GM23248 (cell line): ENCODE results near the gene RBKS. TPM values are rescaled to one million over a fixed set of nuclear protein-coding genes. Genes with fewer than 3 reads are reported as not detected.

Experiments
- DNase-seq: peaks from one replicate; pipeline ENCODE4 v3.0.0-alpha.2; 2015
- H2AFZ ChIP-seq: fragments of 200-600 bp; sonication (generic); 2 replicates; pipeline ENCODE4 v1.6.1; 2016; ENCODE audit warnings: antibody characterized with exemption
- H3F3A ChIP-seq: fragments of 200-600 bp; sonication (generic); 2 replicates; pipeline ENCODE4 v1.6.1; 2016; ENCODE audit warnings: mild to moderate bottlenecking, antibody characterized with exemption, mixed run types; ENCODE audit not compliant: insufficient read depth
- H3K27ac ChIP-seq: fragments of 200-600 bp; sonication (generic); 2 replicates; pipeline ENCODE4 v1.5.1; 2016; ENCODE audit warnings: mild to moderate bottlenecking
- H3K27me3 ChIP-seq: fragments of 200-600 bp; sonication (generic); replicated peaks from 2 replicates; pipeline ENCODE4 v1.6.1; 2016; ENCODE audit warnings: mild to moderate bottlenecking; ENCODE audit not compliant: insufficient read depth
- H3K36me3 ChIP-seq: fragments of 200-600 bp; sonication (generic); 2 replicates; pipeline ENCODE4 v1.6.1; 2016; ENCODE audit warnings: low read depth, mild to moderate bottlenecking
- H3K4me1 ChIP-seq: fragments of 200-600 bp; sonication (generic); 2 replicates; pipeline ENCODE4 v1.6.1; 2016; ENCODE audit warnings: mild to moderate bottlenecking; ENCODE audit not compliant: insufficient read depth
- H3K4me2 ChIP-seq: fragments of 200-600 bp; sonication (generic); one replicate; pipeline ENCODE4 v1.6.1; 2016; ENCODE audit warnings: mild to moderate bottlenecking; ENCODE audit not compliant: unreplicated experiment
- H3K4me3 ChIP-seq: fragments of 200-600 bp; sonication (generic); 2 replicates; pipeline ENCODE4 v1.5.1; 2016; ENCODE audit warnings: mild to moderate bottlenecking
- H3K79me2 ChIP-seq: fragments of 200-600 bp; sonication (generic); 2 replicates; pipeline ENCODE4 v1.6.1; 2016; ENCODE audit warnings: mild to moderate bottlenecking; ENCODE audit not compliant: insufficient read depth
- H3K9ac ChIP-seq: fragments of 200-600 bp; sonication (generic); 2 replicates; pipeline ENCODE4 v1.6.1; 2016; ENCODE audit warnings: mild to moderate bottlenecking
- H3K9me2 ChIP-seq: fragments of 200-600 bp; sonication (generic); 2 replicates; pipeline ENCODE4 v1.6.1; 2016; ENCODE audit warnings: mixed run types, mild to moderate bottlenecking, moderate library complexity; ENCODE audit not compliant: insufficient read depth
- H3K9me3 ChIP-seq: fragments of 200-600 bp; sonication (generic); one replicate; pipeline ENCODE4 v1.6.1; 2017; ENCODE audit warnings: low read depth
- H4K20me1 ChIP-seq: fragments of 200-600 bp; sonication (generic); 2 replicates; pipeline ENCODE4 v1.6.0; 2016; ENCODE audit not compliant: insufficient read depth
- EZH2 ChIP-seq: fragments of 200-600 bp; sonication (generic); IDR thresholded peaks from 2 replicates; pipeline ENCODE4 v1.6.1; 2018; ENCODE audit warnings: antibody characterized with exemption, mild to moderate bottlenecking; ENCODE audit not compliant: insufficient read depth, poor library complexity, severe bottlenecking
- EZH2phosphoT487 ChIP-seq: fragments of 200-600 bp; sonication (generic); IDR thresholded peaks from 2 replicates; pipeline ENCODE4 v1.6.1; 2018; ENCODE audit warnings: antibody characterized with exemption, moderate library complexity, mild to moderate bottlenecking, low read depth; ENCODE audit not compliant: insufficient read depth
- WGBS, 2 experiments: methylation state at CpG; one replicate each; pipeline ENCODE4 v1.1.6; 2015 to 2017; ENCODE audit warnings: low lambda C conversion rate in 2 of 2, low coverage in 1 of 2; ENCODE audit errors: missing lambda C conversion rate in 2 of 2; 5-methylcytosine and 5-hydroxymethylcytosine counted together
- in situ Hi-C: fragments of 300-500 bp; cut with MboI; formaldehyde crosslinking; loops from 2 replicates; pipeline ENCODE4 v1.15.0; 2020
- polyA plus RNA-seq: library from polyadenylated mRNA; unstranded; fragments of >200 nt; fragmentation: Nextera tagmentation; extraction: Ambion mirVana; gene quantifications from 2 replicates; pipeline ENCODE4 v1.2.1, GENCODE V29; 2016
- total RNA-seq: library from RNA; depleted of rRNA; stranded (reverse); fragments of >200 nt; shearing (Covaris generic); gene quantifications from 2 replicates; pipeline ENCODE4 v1.2.3, GENCODE V29; 2014

Gene RBKS
- total and polyA plus RNA-seq, 2 experiments from 2014 or later = 2.8 to 3.6 TPM

GRCh38 chr2:27776097-27776496 lies 114.1 kb downstream of the RBKS start:
- Histone ChIP-seq H3K4me3 (peak overlapping the region; percentile 9; the same call in 1 of the 2 replicates), H3K9ac (0 out of 2 replicates have a peak overlapping the region, but pooled peaks have one; percentile 14), H3K36me3 (peaks cover 18% of the 10 kb centered on the region; the same call in 1 of the 2 replicates), H3K9me2 (no peaks in the 10 kb centered on the region), H3K4me1 (peaks cover 48% of the 10 kb centered on the region), H3K79me2 (peaks cover 95% of the 10 kb centered on the region), H3F3A (peaks cover 26% of the 10 kb centered on the region), H3K27ac (peak overlapping the region; percentile 47), H3K4me2 (peak overlapping the region; percentile 52), H3K9me3 (no peaks in the 10 kb centered on the region), H2AFZ (peak overlapping the region; percentile 2; the same call in 1 of the 2 replicates), H4K20me1 (no peaks in the 10 kb centered on the region), H3K27me3 (no peaks in the 10 kb centered on the region)
- TF ChIP-seq EZH2 (no peak), EZH2phosphoT487 (no peak)
- WGBS, 2 experiments = 6 to 13% methylated on average over 8 of the region's 8 CpGs
- DNase-seq = peak; percentile 86
- in situ Hi-C loops = no loop called here

DNA sequence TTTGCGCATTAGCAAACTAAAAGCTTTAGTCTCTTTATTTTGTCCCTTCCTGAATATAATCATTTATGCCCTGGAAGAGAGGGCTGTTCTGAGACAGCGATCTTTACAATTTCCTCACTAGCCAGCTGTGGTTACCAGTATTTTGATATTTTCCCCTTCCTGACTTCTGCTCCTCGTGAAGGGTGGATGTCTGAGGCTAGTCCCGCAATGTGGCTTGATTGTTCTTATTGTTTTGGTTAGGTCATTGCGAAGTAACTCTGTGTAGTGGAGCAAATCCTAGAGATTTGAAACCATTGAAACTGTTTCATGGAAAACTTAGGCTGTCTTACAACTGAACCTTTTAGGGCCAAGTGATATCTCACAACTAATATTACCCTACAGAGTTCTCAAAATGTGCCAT lies 116.2 kb downstream of the RBKS start:
- peaks cover 3% of the 10 kb centered on the region; the same call in 1 of the 2 replicates for H3K36me3 ChIP-seq
- WGBS, 2 experiments = 81% methylated on average over 5 of the region's 5 CpGs
- no peak overlapping the region for H3K27ac ChIP-seq
- peak overlapping the region; percentile 82 for H3K4me3 ChIP-seq
- H2AFZ ChIP-seq = no peak overlapping the region
- H3K79me2 ChIP-seq = peaks cover 74% of the 10 kb centered on the region
- peaks cover 26% of the 10 kb centered on the region for H3F3A ChIP-seq
- in situ Hi-C loops = no loop called here
- H3K9me3 ChIP-seq = no peaks in the 10 kb centered on the region
- no peaks in the 10 kb centered on the region for H3K9me2 ChIP-seq
- no peaks in the 10 kb centered on the region for H4K20me1 ChIP-seq
- peak overlapping the region; percentile 93 for H3K4me2 ChIP-seq
- TF ChIP-seq EZH2 (no peak), EZH2phosphoT487 (no peak)
- H3K27me3 ChIP-seq = no peaks in the 10 kb centered on the region
- peaks cover 39% of the 10 kb centered on the region for H3K4me1 ChIP-seq
- H3K9ac ChIP-seq = no peak overlapping the region
- DNase-seq = no peak

GRCh38 chr2:27772804-27773203 lies 117.4 kb downstream of the RBKS start:
- in situ Hi-C loops = no loop called here
- peak overlapping the region; percentile 93 for H3K4me2 ChIP-seq
- H3K9me3 ChIP-seq = no peaks in the 10 kb centered on the region
- H3K27me3 ChIP-seq = no peaks in the 10 kb centered on the region
- WGBS, 2 experiments = 10 to 14% methylated on average over 2 of the region's 2 CpGs
- no peaks in the 10 kb centered on the region for H3K36me3 ChIP-seq
- H3K9ac ChIP-seq = peak overlapping the region; percentile 83
- H4K20me1 ChIP-seq = no peaks in the 10 kb centered on the region
- H3K27ac ChIP-seq = peak overlapping the region; percentile 4; the same call in 1 of the 2 replicates
- DNase-seq = peak; percentile 30
- no peak for TF ChIP-seq EZH2phosphoT487
- no peak for TF ChIP-seq EZH2
- no peaks in the 10 kb centered on the region for H3K9me2 ChIP-seq
- H3K4me3 ChIP-seq = peak overlapping the region; percentile 82
- H2AFZ ChIP-seq = no peak overlapping the region
- peaks cover 62% of the 10 kb centered on the region for H3K79me2 ChIP-seq
- peaks cover 26% of the 10 kb centered on the region for H3F3A ChIP-seq
- peaks cover 39% of the 10 kb centered on the region for H3K4me1 ChIP-seq

DNA sequence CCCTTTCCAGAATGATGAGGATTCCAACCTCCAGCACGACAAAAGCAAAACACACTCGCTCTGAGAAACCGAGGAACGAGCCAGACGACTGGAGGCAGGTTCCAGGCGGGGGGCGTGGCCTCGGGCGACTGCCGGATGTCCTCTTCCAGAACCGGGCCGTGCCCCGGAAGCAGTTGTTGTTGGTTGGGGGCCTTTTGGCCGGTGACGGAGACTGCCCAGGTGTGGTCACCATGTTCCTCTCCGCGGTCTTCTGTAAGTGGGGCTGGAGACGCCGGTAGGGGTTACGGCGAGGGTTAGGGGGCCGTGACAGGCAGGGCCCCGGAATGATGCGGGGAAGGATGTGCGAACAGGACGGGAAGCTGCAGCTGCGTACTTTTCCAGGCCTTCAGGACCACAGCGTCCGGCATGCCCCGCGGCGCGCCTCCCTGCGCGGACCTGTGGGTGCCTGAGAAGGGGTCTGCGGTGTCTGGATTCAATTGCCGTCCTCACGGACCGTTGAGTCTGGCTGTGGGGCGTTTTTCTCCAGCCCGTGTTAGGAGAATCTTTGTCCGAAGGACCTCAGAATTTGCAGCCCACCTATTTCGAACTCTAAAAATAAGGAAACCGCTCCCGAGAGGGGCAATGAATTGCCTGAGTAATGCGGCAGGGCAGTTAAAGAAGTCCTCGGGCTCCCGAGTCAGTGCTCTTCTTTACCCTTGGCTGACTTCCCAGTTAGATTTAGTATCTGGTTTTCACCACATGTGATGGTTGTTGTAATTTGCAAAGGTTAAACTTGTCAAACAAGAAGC lies 118.4 kb downstream of the RBKS start, which contains the start of gene MRPL33:
Gene MRPL33 (plus strand): TSS at position 172 of the 788 bp plus-strand sequence. CDS start 59 bp downstream, at position 231.
- Histone ChIP-seq H4K20me1 (no peaks in the 10 kb centered on the region), H3K27me3 (no peaks in the 10 kb centered on the region), H3K9ac (peak within 1 kb of the TSS; percentile 83), H3F3A (peaks cover 22% of the 10 kb centered on the region), H3K9me3 (no peaks in the 10 kb centered on the region), H3K4me2 (peak within 1 kb of the TSS; percentile 93), H3K79me2 (peaks cover 52% of the 10 kb centered on the region), H3K27ac (peak within 1 kb of the TSS; percentile 58), H3K9me2 (no peaks in the 10 kb centered on the region), H3K4me1 (peaks cover 31% of the 10 kb centered on the region), H2AFZ (peak within 1 kb of the TSS; percentile 94), H3K4me3 (peak within 1 kb of the TSS; percentile 82), H3K36me3 (no peaks in the 10 kb centered on the region)
- TF ChIP-seq EZH2phosphoT487 (no peak), EZH2 (no peak)
- peak; percentile 95 for DNase-seq
- in situ Hi-C loops = no loop called here
- WGBS, 2 experiments = 1 to 2% methylated on average over 46 to 48 of the region's 48 CpGs
